GM12892 (cell line): ENCODE measurements around the gene BCL7A. TPM values are rescaled to one million over a fixed set of nuclear protein-coding genes. Genes with fewer than 3 reads are reported as not detected.
A peak's percentile ranks its signal among the peaks of the same experiment; 100 is the strongest.
"Not testable (repeated sequence)": the region's sequence is repeated elsewhere in the genome, so short reads cannot be mapped to it uniquely, and the experiment has no call there.

Source experiments
- DNase-seq: peaks from one replicate; pipeline ENCODE4 v3.0.0; 2011; ENCODE audit not compliant: insufficient read length
- FAIRE-seq: peaks from 2 replicates; lab custom pipeline; 2011; peaks lifted over from hg19 to GRCh38; lab: Jason Lieb, UNC
- POLR2A ChIP-seq: IDR thresholded peaks from 2 replicates; pipeline ENCODE4 v1.6.1; 2011; ENCODE audit warnings: low read depth, low read length, control low read depth
- POLR2AphosphoS5 ChIP-seq: IDR thresholded peaks from 2 replicates; pipeline ENCODE4 v1.6.1; 2011; ENCODE audit warnings: low read depth, low read length, control low read depth
- TAF1 ChIP-seq: IDR thresholded peaks from 2 replicates; pipeline ENCODE4 v1.6.1; 2011; ENCODE audit warnings: low read depth, mild to moderate bottlenecking, control low read depth, low read length, borderline replicate concordance
- polyA plus RNA-seq: library from polyadenylated mRNA; unstranded; fragments of >200 nt; gene quantifications from one replicate; pipeline ENCODE4 v1.2.1, GENCODE V29; 2012; ENCODE audit warnings: missing spikeins, inconsistent platforms; ENCODE audit not compliant: missing spikeins

Gene BCL7A
- polyA plus RNA-seq: 6.7 TPM

DNA sequence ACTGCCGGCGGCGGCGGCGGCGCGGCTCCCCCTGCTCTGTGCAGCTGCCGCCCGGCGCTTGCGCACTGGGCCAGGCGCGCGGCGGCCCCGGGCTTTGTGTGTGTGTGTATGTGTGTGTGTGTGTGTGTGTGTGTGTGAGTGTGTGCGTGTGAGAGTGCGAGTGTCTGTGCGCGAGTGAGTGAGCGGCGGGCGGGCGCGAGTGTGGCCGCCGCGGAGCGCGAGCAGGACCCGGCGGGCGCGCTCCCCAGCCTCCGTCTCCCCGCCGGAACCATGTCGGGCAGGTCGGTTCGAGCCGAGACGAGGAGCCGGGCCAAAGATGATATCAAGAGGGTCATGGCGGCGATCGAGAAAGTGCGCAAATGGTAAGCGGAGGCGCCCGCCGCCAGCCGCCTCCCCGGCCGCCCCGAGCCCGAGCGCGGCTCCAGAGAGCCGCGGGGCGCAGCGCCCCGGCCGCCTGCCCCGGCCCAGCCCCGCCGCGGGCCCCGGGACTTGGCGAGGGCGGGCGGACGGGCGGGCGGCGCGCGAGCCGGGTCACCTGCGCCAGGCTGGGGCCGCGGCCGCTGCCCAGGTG, at the start of gene BCL7A:
TSS of gene BCL7A (plus strand) at position 63 of the 571 bp plus-strand sequence. CDS start at position 271, 208 bp downstream.
- DNase-seq (no peak), FAIRE-seq (peak; percentile 91)
- TF ChIP-seq POLR2A (no peak), POLR2AphosphoS5 (no peak), TAF1 (no peak)

DNA sequence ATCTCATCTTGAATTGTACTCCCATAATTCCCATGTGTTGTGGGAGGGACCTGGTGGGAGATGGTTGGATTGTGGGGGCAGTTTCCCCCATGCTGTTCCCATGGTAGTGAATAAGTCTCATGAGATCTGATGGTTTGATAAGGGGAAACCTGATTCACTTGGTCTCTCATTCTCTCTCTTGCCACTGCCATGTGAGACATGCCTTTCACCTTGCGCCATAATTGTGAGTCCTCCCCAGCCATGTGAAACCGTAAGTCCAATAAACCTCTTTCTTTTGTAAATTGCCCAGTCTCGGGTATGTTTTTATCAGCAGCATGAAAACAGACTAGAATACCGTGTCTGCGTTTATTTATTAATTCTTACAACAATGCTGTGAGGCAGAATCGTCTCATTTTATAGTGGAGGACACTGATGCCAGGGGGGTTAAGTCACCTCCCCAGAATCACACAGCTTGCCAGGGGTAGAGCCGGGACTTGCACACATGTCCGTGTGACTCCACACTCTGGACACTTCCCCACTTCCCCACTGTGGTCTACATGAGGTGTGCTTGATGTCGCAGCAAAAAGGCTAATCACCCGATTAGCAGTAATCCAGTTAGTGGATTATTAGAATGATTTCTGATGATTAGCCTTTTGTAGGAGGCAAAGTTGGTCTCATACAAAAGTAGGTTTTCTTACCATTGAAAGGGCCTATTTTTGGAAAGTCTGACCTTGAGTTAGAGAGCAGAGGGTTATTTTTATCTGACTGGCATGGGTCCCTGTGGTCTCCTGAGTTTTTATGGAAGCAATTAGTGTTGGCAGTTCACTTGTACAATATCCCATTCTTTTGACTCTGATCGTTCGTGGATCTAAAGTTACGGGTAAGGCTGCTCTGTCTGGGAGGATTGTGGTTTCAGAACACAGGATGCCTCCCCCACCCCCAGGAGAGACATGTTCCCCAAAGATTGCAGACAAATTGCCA, 47.4 kb upstream of the BCL7A start:
- TF ChIP-seq POLR2AphosphoS5 (no peak), TAF1 (no peak), POLR2A (no peak)
- no peak for DNase-seq
- FAIRE-seq: no peak

DNA sequence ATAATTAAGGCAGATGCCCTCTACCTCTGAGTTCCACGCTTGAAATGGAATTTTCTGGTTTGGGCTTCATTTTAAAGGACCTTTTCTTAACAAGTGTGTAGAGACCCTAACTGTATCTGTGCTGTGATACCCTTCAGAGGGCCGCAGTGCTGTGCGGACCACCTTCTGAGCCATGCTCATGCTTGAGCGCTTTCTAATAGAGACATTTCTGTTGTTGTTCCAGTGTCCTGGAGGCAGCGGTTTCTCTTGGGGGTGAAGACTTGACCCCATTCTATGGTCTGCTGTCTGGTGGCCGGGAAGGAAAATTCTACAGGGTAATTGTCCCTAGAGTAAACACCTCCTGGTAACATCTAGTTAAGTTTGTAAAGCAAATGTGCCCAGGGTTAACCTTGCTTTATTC, 46.7 kb upstream of the BCL7A start:
- DNase-seq: no peak
- TF ChIP-seq POLR2A (no peak), TAF1 (no peak), POLR2AphosphoS5 (no peak)
- no peak for FAIRE-seq

DNA sequence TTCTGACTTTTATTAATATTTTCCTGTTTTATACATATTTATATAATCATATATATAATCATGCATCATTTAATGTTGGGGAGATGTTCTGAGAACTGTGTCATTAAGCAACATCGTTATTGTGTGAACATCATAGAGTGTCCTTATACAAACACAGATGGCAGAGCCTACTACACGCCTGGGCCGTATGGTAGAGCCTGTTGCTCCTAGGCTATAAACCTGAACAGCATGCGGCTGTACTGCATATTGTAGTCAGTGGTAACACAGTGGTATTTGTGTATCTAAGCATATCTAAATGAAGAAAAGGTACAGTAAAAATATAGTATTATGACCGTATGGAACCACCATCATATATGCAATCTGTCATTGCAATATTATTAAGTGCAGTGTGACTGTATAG, 44.7 kb upstream of the BCL7A start:
- DNase-seq: no peak
- no peak for FAIRE-seq
- TF ChIP-seq POLR2A: no peak
- no peak for TF ChIP-seq TAF1
- no peak for TF ChIP-seq POLR2AphosphoS5

DNA sequence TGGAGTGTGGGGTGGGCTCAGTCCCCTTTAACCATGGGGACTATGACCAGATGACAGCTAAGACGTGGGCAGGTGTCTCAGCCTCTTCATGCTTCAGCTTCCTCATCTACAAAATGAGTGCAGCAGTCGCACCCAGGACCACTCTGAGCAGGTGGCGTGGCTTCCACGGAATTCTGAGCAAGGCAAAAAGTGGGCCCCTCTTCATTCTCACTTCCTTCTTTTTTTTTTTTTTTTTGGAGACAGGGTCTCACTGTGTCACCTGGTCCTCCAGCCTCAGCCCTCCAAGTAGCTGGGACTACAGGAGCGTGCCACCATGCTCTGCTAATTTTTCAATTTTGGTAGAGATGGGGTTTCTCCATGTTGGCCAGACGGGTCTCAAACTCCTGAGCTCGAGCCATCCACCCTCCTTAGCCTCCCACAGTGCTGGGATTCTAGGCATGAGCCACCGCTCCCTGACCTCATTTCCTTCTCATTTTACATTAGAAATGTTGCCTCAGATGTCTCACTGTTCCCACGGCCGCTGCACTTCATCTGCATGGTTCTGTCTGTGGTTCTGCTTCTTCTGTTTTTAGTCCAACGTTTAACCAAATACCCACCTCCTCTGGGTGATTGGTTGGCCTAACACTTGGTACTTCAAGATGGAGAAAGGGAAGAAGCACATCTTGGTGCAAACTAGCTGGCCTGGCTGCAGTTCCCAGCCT, 41.3 kb upstream of the BCL7A start:
- peak; percentile 41 for DNase-seq
- peak; percentile 60 for FAIRE-seq
- TF ChIP-seq POLR2A: no peak
- TF ChIP-seq POLR2AphosphoS5: no peak
- TF ChIP-seq TAF1: no peak

DNA sequence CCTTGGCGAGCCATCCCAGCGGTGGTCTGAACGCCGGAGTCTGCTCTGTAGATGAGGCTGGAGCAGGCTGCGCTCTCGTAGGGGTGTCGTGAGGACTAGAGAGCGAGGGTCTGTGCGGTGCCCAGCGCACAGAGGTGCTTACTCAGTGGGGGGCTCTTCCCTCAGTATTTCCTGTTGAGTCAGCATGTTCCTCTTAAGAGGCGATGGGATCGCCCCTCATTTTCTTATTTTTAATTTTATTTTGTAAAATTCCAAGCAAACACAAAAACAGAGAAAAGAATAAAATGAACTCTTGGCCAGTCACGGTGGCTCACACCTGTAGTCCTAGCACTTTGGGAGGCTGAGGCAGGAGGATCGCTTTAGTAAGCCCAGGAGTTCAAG, 40.8 kb upstream of the BCL7A start:
- DNase-seq: no peak
- no peak for FAIRE-seq
- TF ChIP-seq POLR2AphosphoS5 (no peak), TAF1 (no peak), POLR2A (no peak)

DNA sequence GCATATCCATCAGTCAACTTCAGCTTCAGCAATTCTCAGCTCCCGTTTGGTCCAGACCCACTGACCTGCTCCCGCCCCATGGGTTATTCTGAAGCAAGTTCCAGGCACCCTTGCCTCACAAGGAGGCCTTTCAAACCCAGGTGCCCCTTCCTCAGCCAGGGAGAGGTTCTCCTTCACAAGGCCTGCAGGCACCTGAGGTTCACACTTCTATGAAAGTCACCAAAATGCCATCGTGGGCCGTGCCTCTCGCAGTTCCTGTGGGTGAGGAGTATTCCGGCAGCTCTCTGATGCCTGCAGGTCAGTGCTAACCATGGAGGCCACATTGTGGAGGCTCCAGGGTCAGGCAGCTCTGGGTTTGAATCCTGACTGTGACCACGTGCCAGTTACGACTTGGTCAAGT, 40.2 kb upstream of the BCL7A start:
- TF ChIP-seq POLR2A: no peak
- no peak for TF ChIP-seq TAF1
- TF ChIP-seq POLR2AphosphoS5: no peak
- FAIRE-seq: no peak

DNA sequence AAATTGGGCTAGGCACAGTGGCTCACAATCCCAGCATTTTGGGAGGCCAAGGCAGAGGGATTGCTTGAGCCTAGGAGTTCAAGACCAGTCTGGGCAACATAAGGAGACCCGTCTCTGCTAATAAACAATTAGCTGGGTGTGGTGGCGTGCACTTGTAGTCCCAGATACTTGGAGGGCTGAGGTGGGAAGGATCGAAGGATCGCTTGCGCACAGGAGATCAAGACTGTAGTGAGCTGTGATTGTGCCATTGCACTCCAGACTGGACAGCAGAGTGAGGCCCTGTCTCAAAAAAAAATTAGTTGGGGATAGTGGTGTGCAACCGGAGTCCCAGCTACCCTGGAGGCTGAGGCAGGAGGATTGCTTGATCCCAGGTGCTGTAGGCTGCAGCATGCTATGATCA, 38.7 kb upstream of the BCL7A start:
- FAIRE-seq: no peak

More for the DNA sequence above, 40.2 kb upstream of the BCL7A start:
- no peak for DNase-seq

DNA sequence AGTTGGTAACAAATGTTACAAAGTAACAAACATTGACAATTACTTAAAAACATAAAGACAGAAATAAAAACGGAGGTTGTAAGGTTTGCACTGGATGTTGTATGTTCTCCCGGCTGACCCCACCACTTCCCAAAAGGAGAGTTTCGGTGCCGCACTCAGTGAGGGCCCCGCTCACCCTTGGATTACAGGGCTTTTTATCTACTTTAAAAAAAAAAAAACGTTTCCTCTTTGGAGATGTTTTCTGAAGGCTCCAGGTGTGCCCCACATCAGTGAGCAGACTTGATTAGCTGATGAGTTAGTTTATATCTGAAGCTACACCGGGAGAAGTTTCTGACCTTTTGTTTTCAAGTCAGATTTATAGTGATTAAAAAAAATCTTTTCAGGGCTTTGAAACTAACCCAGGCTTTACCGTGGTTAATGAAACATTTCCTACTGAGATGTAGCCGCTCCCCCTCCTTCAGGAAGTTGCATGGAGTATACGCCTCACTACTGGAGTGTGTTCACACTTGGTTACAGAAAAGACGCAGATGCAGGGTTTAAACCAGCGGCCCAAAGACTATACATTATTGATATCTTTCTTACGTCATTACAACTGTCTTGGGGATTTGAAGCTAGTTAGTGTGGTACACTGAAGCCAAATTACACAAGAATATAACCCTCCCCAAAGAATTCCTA, 38.0 kb upstream of the BCL7A start:
- no peak for TF ChIP-seq POLR2A
- DNase-seq: no peak
- no peak for FAIRE-seq

More for the DNA sequence above, 38.7 kb upstream of the BCL7A start:
- DNase-seq: no peak
- TF ChIP-seq POLR2AphosphoS5 (no peak), TAF1 (no peak), POLR2A (no peak)

DNA sequence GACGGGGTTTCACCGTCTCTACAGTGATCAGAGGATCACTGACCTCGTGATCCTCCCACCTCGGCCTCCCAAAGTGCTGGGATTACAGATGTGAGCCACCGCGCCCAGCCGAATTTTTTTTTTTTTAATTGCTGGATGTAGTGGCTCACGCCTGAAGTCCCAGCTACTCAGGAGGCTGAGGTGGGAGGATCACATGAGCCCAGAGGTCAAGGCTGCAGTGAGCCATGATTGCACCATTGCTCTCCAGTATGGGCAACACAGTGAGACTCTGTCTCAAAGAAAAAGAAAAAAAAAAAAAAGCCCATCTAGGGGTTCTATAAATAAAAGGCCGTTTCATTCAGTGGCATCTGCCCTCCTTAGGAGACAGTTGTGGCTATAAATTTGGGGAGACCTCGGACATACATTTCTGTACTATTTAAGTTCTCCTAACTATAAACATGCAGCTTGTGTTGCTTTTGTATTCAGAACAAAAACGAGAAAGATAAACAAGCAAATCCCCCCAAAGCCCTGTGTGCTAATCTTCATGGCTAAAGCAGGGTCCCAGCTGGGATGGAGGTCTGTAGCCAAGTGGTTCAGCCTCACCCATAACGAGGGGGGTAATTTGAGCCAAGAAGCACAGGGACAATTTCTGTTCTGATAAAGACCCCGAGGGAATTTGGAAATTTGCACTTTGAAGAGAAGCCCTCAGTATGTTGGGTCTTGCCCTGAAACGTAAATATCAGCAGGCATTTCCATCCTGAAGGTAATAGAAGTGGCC, 35.0 kb upstream of the BCL7A start:
- TF ChIP-seq POLR2A (no peak), POLR2AphosphoS5 (no peak), TAF1 (no peak)
- FAIRE-seq (no peak), DNase-seq (no peak)

DNA sequence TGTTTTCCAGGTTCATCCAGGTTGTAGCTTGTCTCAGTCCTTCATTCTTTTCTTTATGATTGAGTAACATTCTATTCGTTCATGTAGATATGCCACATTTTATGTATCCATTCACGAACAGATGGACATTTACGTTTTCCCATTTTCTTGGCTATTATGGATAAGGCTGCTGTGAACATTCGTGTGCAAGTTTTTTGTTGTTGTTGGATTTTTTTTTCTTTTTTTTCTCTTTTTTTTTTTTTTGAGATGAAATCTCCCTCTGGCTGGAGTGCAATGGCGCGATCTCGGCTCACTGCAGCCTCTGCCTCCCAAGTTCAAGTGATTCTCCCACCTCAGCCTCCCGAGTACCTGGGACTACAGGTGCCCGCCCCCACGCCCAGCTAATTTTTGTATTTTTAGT, 33.2 kb upstream of the BCL7A start:
- DNase-seq, FAIRE-seq: not testable (repeated sequence)
